T-helper 2 cell treated with Interferon-gamma antibody and Interleukin-4, amounts not matched to agents 5 μg/mL and 100 μg/mL, for 36 hours (primary cell): ENCODE results near the gene NLE1.
"Not testable (repeated sequence)": the region's sequence is repeated elsewhere in the genome, so short reads cannot be mapped to it uniquely, and the experiment has no call there.

Experiments
- DNase-seq: peaks from one replicate; pipeline ENCODE4 v3.0.0; 2021; ENCODE audit warnings: low spot score
- H3K27ac Mint-ChIP-seq: one replicate; pipeline ENCODE4 v1.8.0; 2021; ENCODE audit warnings: mild to moderate bottlenecking, mixed read lengths
- H3K27me3 Mint-ChIP-seq: one replicate; pipeline ENCODE4 v1.8.0; 2021; ENCODE audit warnings: low read depth, mixed read lengths
- H3K36me3 Mint-ChIP-seq: one replicate; pipeline ENCODE4 v1.8.0; 2021; ENCODE audit warnings: low read depth, mixed read lengths
- H3K4me1 Mint-ChIP-seq: one replicate; pipeline ENCODE4 v1.8.0; 2021; ENCODE audit warnings: low read depth, mixed read lengths
- H3K4me3 Mint-ChIP-seq: one replicate; pipeline ENCODE4 v1.8.0; 2022; ENCODE audit warnings: mild to moderate bottlenecking, moderate library complexity, mixed read lengths
- H3K9me3 Mint-ChIP-seq: one replicate; pipeline ENCODE4 v1.8.0; 2021; ENCODE audit warnings: mixed read lengths

Gene NLE1

DNA sequence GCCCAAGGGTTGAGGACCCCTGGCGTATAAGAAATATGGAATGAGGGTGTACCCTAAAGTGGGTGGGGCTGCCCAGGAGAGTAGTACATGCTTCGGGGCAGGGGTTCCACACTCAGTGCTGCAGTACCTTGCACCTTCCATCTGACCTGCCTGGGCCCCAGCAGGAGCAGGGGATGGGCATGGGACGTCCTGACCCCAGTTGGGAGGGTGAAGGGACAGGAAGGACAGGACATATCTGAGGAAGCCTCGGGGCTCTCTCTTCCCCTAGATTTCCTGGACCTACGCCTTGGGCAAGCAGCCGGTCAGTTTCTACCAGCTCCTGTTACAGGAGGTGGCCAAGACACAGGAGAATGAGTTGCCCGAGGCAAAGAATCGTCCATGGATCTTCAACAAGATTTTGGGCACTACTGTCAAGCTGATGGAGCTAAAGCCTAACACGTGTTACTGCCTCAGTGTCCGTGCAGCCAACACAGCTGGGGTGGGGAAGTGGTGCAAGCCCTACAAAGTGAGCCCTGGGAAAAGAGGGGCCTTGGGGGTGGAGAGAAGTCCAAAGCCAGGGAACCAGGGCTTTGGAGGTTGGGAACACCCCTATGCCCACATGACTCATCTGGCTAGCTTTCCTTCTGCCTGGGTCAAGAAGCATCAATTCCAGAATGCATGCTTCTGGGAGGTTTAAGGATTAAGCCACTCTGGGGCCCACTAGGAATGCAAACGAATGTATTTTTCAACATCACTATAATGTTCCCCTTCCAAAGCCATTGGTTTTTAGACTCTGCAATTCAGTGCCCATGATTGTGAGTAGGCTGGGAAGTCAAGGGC lies 12.7 kb downstream of the NLE1 start:
- Mint-ChIP-seq H3K27ac (no peak overlapping the region), H3K36me3 (peaks cover 24% of the 10 kb centered on the region), H3K9me3 (no peaks in the 10 kb centered on the region)

GRCh38 chr17:35127751-35128514 lies 14.2 kb downstream of the NLE1 start:
- Mint-ChIP-seq H3K36me3 (peaks cover 12% of the 10 kb centered on the region), H3K27me3 (no peaks in the 10 kb centered on the region), H3K27ac (no peak overlapping the region), H3K9me3 (no peaks in the 10 kb centered on the region), H3K4me3 (no peak overlapping the region), H3K4me1 (no peaks in the 10 kb centered on the region)
- DNase-seq: no peak

More for the DNA sequence above, 12.7 kb downstream of the NLE1 start:
- Mint-ChIP-seq H3K4me1 (no peaks in the 10 kb centered on the region), H3K4me3 (no peak overlapping the region), H3K27me3 (no peaks in the 10 kb centered on the region)
- no peak for DNase-seq

DNA sequence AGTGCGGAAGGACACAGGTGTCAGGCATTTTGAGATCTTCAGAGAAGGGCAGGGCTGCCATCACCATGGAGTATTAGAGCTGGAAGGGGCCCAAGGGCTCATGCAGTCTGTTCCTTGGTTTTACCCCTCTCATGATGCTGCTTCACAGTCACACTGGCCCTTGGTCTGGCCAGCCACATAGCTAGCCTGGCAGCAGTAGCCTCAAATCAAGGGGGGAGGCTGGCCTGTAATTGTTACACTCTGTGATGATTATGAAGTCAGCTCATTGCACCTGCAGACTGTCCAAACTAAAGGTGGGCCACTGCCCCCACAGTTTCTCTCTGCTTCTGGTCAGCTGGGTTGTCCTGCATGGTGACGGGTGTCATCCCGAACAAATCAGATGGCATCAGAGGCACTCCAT lies 20.8 kb downstream of the NLE1 start, which contains the start of gene FNDC8:
Gene FNDC8 (plus strand): TSS at position 301 of the 400 bp plus-strand sequence. CDS start 79 bp downstream, at position 380.
- Mint-ChIP-seq H3K36me3 (peaks cover 6% of the 10 kb centered on the region), H3K4me3 (peak within 1 kb of the TSS; percentile 11), H3K4me1 (peaks cover 22% of the 10 kb centered on the region), H3K27me3 (no peaks in the 10 kb centered on the region), H3K27ac (no peak within 1 kb of the TSS), H3K9me3 (no peaks in the 10 kb centered on the region)
- DNase-seq: no peak

GRCh38 chr17:35119370-35120165 lies 22.5 kb downstream of the NLE1 start, which contains the start of gene RAD51D:
Gene RAD51D, minus strand, starts transcription at chr17:35119860. Its CDS starts 247 bp downstream, at chr17:35119613.
- Mint-ChIP-seq H3K36me3 (peaks cover 16% of the 10 kb centered on the region), H3K27me3 (no peaks in the 10 kb centered on the region), H3K4me1 (peaks cover 22% of the 10 kb centered on the region), H3K4me3 (peak within 1 kb of the TSS; percentile 98), H3K9me3 (no peaks in the 10 kb centered on the region), H3K27ac (peak within 1 kb of the TSS; percentile 93)
- peak; percentile 77 for DNase-seq

DNA sequence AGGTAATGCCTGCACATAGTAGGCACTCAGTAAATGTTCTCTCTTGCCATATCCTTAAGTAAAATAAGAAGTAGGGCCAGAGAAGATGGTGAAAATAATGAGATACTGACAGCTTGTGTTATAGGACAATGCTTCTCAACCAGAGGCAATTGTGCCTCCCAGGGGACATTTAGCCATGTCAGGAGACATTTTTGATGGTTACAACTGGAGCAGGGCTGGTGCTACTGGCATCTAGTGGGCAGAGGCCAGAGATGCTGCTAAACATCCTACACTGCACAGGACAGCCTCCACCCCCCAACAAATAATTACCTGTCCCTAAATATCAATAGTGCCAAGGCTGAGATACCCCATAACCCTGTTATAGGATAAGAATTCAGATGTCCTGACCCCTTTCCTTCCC lies 24.1 kb downstream of the NLE1 start:
- peaks cover 18% of the 10 kb centered on the region for H3K36me3 Mint-ChIP-seq
- H3K27ac Mint-ChIP-seq: peak overlapping the region; percentile 56
- DNase-seq: peak; percentile 10
- peak overlapping the region; percentile 86 for H3K4me3 Mint-ChIP-seq
- H3K4me1 Mint-ChIP-seq: peaks cover 22% of the 10 kb centered on the region
- H3K27me3 Mint-ChIP-seq: no peaks in the 10 kb centered on the region
- no peaks in the 10 kb centered on the region for H3K9me3 Mint-ChIP-seq

GRCh38 chr17:35116845-35117244 lies 25.3 kb downstream of the NLE1 start:
- no peaks in the 10 kb centered on the region for H3K9me3 Mint-ChIP-seq
- peaks cover 22% of the 10 kb centered on the region for H3K4me1 Mint-ChIP-seq
- H3K27me3 Mint-ChIP-seq: no peaks in the 10 kb centered on the region
- H3K36me3 Mint-ChIP-seq: peaks cover 18% of the 10 kb centered on the region
- no peak for DNase-seq
- peak overlapping the region; percentile 28 for H3K27ac Mint-ChIP-seq
- H3K4me3 Mint-ChIP-seq: peak overlapping the region; percentile 25

DNA sequence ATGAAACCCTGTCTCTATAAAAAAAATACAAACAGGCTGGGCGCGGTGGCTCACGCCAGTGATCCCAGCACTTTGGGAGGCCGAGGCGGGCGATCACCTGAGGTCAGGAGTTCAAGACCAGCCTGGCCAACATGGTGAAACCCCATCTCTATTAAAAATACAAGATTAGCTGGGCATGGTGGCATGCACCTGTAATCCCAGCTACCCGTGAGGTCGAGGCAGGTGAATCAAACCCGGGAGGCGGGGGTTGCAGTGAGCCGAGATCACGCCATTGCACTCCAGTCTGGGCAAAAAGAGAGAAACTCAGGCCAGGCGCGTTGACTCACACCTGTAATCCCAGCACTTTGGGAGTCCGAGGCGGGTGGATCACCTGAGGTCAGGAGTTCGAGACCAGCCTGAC lies 31.3 kb downstream of the NLE1 start:
- H3K27me3 Mint-ChIP-seq, H3K27ac Mint-ChIP-seq, DNase-seq, H3K9me3 Mint-ChIP-seq, H3K4me1 Mint-ChIP-seq, H3K4me3 Mint-ChIP-seq: not testable (repeated sequence)
- peaks cover 22% of the 10 kb centered on the region for H3K36me3 Mint-ChIP-seq

GRCh38 chr17:35104844-35105450 lies 37.2 kb downstream of the NLE1 start:
- Mint-ChIP-seq H3K36me3 (peaks cover 41% of the 10 kb centered on the region), H3K27ac (no peak overlapping the region), H3K9me3 (no peaks in the 10 kb centered on the region), H3K27me3 (no peaks in the 10 kb centered on the region), H3K4me3 (no peak overlapping the region), H3K4me1 (no peaks in the 10 kb centered on the region)
- no peak for DNase-seq

- H3K4me1 Mint-ChIP-seq: no peaks in the 10 kb centered on the region
- no peaks in the 10 kb centered on the region for H3K9me3 Mint-ChIP-seq
- peaks cover 43% of the 10 kb centered on the region for H3K36me3 Mint-ChIP-seq
- DNase-seq: no peak
- no peak overlapping the region for H3K4me3 Mint-ChIP-seq
- H3K27me3 Mint-ChIP-seq: no peaks in the 10 kb centered on the region
- H3K27ac Mint-ChIP-seq: no peak overlapping the region
These were observed 38.8 kb downstream of the NLE1 start for GRCh38 chr17:35103271-35103670.

DNA sequence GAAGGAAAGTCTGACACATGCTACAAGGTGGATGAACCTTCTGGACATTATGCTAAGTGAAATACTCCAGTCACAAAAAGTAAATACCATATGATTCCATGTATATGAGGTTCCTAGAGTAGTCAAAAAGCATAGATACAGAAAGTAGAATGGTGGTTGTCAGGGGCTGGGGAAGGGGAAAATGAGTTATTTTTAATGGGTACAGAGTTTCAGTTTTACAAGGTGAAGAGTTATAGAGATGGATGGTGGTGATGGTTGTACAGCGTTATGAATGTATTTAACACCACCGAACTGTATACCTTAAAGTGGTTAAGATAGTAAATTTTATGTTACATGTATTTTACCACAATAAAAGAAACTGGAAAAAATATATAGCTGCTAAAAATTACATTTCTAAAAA lies 40.4 kb downstream of the NLE1 start:
- peaks cover 45% of the 10 kb centered on the region for H3K36me3 Mint-ChIP-seq
- no peaks in the 10 kb centered on the region for H3K27me3 Mint-ChIP-seq
- H3K27ac Mint-ChIP-seq: no peak overlapping the region
- no peaks in the 10 kb centered on the region for H3K9me3 Mint-ChIP-seq
- no peak for DNase-seq
- no peaks in the 10 kb centered on the region for H3K4me1 Mint-ChIP-seq
- H3K4me3 Mint-ChIP-seq: no peak overlapping the region

DNA sequence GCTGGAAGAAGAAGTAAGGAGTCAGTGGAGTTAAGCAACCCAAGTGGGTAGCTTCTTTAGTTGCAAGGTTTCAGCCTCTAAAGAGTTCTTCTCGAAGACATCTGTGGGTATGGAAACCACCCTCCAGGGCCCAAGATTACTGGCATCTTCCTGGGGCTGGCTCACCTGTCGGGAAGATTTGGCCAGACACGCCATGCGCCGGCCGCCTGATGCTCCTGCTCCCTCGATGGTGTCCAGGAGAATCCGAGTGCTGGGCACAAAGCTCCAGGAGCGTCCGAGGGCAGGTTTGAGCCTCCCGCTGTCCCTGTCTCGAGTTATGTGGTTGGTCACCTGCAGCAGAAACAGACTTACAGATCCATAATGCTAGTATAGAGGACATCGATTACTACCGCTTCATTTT lies 41.1 kb downstream of the NLE1 start:
- Mint-ChIP-seq H3K27me3 (no peaks in the 10 kb centered on the region), H3K9me3 (no peaks in the 10 kb centered on the region), H3K36me3 (peaks cover 39% of the 10 kb centered on the region), H3K27ac (no peak overlapping the region), H3K4me3 (no peak overlapping the region), H3K4me1 (peaks cover 5% of the 10 kb centered on the region)
- no peak for DNase-seq

GRCh38 chr17:35099908-35100307 lies 42.2 kb downstream of the NLE1 start:
- no peak for DNase-seq
- H3K4me1 Mint-ChIP-seq: peaks cover 5% of the 10 kb centered on the region
- H3K36me3 Mint-ChIP-seq: peaks cover 30% of the 10 kb centered on the region
- no peak overlapping the region for H3K27ac Mint-ChIP-seq
- no peaks in the 10 kb centered on the region for H3K27me3 Mint-ChIP-seq
- H3K9me3 Mint-ChIP-seq: no peaks in the 10 kb centered on the region
- no peak overlapping the region for H3K4me3 Mint-ChIP-seq

GRCh38 chr17:35097776-35098175 lies 44.3 kb downstream of the NLE1 start:
- Mint-ChIP-seq H3K9me3 (no peaks in the 10 kb centered on the region), H3K27ac (no peak overlapping the region), H3K4me3 (no peak overlapping the region), H3K27me3 (no peaks in the 10 kb centered on the region), H3K36me3 (peaks cover 27% of the 10 kb centered on the region), H3K4me1 (peaks cover 5% of the 10 kb centered on the region)
- DNase-seq: no peak
